GM19328 (cell line): ENCODE results near the gene GTF2H1.
"Not testable (repeated sequence)": the region's sequence is repeated elsewhere in the genome, so short reads cannot be mapped to it uniquely, and the experiment has no call there.

Source experiments
- ATAC-seq: cut with Tn5 transposase; IDR thresholded peaks from one replicate; pipeline ENCODE4 v1.9.1; 2021; ENCODE audit warnings: mild to moderate bottlenecking, moderate library complexity; ENCODE audit not compliant: unreplicated experiment

GTF2H1 gene

GRCh38 chr11:18317551-18317950 lies 4.8 kb upstream of the GTF2H1 start:
- no peak for ATAC-seq

- ATAC-seq: no peak
Observed at GRCh38 chr11:18319914-18320313, 2.5 kb upstream of the GTF2H1 start.

DNA sequence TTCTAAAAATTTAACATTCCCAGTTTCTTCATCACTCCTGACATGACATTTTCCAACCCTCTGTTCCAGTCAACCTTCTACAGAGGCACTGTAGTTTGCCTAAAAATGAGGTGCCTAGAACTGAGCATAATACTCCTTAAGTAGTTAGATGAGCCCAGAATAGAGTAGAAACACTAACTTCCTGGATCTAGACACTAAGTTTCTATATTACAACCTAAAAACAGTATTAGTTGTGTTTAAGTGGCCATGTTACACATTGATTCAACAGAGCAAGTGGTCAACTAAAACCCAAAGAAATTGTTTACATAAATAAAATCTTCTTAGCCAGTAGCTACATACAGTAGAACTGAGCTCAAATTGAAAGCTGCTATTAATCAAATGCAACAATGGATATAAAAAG lies 1.8 kb upstream of the GTF2H1 start:
- ATAC-seq: no peak

- ATAC-seq: peak; percentile 1
Observed at GRCh38 chr11:18321578-18321968, 794 bp upstream of the GTF2H1 start.

GRCh38 chr11:18322818-18323570 lies 627 bp downstream of the GTF2H1 start:
- ATAC-seq: no peak

- ATAC-seq: not testable (repeated sequence)
Observed at GRCh38 chr11:18323881-18324280, 1.5 kb downstream of the GTF2H1 start.

GRCh38 chr11:18324381-18324780 lies 2.0 kb downstream of the GTF2H1 start:
- ATAC-seq: no peak

- ATAC-seq: no peak
Observed at GRCh38 chr11:18329196-18329870, 7.0 kb downstream of the GTF2H1 start.

DNA sequence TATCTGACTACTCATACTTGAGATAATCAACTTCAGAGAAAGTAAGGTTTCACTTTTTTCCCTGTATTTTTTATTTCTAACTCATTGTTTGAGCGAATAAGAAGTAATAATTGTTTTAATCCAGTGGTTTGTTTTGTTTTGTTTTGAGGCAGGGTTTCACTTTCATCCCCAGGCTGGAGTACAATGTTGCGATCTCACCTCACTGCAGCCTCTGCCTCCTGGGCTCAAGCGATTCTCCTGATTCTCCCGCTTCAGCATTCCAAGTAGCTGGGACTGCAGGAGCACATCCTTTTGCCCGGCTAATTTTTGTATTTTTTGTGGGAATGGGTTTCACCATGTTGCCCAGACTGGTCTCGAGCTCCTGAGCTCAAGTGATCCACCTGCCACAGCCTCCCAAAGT lies 8.6 kb downstream of the GTF2H1 start:
- no peak for ATAC-seq

GRCh38 chr11:18332302-18332701 lies 9.9 kb downstream of the GTF2H1 start:
- no peak for ATAC-seq

DNA sequence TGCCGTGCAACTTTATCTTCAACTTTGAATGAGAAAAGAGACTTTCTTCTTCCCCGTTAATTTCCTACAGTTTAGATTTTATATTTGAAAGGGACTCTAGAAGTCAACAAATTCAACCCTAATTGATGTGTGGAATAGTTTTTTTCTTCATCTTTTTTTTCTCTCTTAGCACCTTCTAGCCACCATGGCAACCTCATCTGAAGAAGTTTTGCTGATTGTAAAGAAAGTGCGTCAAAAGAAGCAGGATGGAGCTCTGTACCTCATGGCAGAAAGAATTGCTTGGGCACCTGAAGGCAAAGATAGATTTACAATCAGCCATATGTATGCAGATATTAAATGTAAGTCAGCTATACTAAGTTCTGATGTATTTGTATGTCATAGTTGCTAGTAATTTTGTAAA lies 10.5 kb downstream of the GTF2H1 start:
- no peak for ATAC-seq

DNA sequence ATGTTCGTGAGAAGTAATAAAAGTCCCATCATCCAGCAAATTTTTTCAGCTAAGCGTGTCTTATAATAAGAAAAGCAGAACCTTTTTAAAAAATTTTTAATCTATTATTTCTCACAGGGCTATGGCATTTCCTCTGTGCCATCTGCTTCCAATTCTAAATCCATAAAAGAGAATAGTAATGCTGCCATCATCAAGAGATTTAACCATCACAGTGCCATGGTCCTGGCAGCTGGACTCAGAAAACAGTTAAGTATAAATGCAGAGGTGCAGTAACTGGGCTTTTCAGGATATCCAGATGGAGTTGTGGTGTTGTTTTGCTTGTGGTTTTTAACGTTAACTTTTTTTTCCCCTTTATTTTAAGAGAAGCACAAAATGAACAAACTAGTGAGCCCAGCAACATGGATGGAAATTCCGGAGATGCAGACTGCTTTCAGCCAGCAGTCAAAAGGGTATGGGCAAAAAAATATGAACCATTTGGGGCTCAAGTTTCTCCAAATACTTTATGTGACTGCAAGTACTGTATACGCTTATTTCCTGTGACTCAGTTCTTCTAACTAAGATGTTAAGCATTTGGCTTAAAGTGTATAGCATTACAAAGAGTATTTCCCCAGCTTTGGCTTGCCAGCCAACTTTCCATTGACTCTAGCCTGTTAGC lies 25.2 kb downstream of the GTF2H1 start:
- ATAC-seq: no peak

DNA sequence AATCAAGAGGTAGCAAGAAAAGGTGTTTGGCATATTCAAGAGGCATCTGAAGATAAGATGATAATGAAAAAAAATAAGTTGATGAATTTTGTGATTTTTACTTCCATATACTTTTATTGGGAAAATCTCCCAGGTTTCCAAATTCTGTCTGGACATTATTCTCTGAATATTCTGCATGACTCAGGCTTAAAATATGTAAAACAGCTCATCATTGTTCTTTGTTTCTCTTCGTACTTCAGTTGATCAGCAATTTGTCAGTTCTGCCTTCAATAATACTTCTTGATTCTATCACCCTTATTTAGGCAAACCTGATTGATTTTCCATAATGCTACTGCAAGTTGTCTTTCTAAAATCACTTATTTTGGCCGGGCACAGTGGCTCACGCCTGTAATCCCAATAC lies 30.2 kb downstream of the GTF2H1 start:
- no peak for ATAC-seq

DNA sequence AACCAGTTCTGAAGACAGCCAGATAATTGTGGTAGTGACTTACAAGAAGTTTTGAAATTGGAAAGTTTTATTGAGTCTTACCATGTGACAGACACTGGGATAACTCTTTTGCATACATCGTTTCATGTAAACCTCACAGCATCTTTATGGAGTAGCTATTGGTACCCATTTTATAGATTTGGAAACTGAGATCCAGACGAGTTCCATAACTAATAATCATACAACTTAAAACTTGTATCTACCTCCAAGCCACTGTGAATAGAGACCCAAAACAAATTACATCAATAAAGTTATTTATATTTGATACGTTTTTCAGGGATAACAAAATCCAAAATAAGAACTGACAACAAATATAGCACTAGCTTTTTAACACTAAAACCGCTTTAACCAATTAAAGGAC lies 36.3 kb downstream of the GTF2H1 start:
- ATAC-seq: no peak

- ATAC-seq: no peak
Observed at GRCh38 chr11:18361154-18361553, 38.8 kb downstream of the GTF2H1 start.

DNA sequence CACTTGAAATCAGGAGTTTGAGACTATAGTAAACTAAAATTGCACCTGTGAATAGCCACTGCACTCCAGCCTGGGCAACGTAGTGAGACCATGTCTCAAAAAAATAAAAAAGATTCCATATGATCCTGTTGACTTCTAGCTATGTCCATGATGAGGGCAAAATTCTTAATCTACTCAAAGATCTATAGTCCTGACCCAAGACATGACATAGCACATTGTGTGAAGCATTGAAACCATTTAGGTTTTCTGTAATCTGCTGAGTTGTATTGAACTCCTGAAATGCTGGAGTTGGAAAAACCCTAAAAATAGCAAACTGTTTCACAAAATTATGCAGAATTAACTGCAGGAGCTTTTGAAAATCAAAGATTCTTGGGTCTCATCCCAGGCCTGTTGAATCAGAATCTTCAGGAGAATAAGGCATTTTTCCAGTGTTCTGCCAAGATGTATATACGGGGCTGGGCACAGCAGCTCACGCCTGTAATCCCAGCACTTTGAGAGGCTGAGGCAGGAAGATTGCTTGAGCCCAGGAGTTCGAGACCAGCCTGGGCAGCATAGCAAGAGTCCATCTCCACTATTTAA lies 42.2 kb downstream of the GTF2H1 start:
- no peak for ATAC-seq

DNA sequence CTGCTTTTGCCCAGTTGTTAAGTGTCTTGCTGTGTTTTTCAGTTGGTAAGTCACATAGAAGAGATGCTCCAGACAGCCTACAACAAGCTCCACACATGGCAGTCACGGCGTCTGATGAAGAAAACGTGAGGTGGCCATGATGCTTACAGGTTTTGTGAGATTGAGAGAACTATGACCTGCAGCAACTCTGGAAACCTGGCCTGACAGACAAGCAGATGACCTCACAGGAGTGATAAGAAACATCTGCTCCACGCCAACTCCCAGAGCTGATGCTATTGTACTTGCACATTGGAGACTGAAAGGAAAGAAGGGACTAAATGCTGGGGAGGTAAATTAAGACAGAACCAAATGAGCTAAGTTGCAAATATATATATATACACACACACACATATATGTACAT lies 43.4 kb downstream of the GTF2H1 start:
- no peak for ATAC-seq

GRCh38 chr11:18366286-18366685 lies 43.9 kb downstream of the GTF2H1 start:
- no peak for ATAC-seq

GRCh38 chr11:18367431-18367830 lies 45.1 kb downstream of the GTF2H1 start:
- no peak for ATAC-seq

DNA sequence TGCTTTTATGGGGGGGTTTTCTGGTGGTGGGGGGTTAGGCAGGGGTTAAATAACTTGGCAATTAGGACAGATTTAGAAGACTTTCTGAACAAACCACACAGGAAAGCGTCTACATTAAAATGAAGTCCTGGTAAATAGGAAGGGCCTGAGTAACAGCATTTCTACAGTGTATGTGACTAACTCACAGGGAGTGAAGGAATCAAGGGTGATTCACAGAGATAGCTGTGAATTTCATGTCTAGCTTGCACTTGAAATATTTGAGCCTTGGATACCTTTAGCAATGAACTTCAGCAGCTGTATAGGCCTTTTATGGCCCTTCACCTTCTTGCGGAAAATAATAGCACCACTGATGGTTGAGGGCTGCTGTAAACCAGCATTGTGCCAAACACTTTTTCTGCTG lies 45.9 kb downstream of the GTF2H1 start:
- no peak for ATAC-seq

- no peak for ATAC-seq
Observed at GRCh38 chr11:18369398-18369797, 47.0 kb downstream of the GTF2H1 start.

DNA sequence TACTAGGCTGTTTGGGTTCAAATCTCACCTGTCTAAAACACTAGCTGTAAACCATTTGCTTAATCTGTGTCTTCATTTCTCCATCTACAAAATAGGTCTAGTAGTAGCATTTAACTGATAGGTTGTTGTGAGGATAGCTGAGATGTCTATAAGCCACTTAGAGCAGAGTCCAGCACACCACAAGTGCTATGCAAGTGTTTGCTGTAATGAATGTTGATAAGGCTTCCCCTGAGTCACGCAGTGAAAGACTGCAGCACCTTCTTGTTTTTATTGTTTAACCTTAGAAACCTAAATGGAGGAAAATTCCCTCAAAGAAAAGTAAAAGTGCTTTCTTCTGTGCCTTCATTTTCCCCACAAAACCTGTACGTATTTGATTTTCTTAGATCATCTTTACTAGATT lies 48.9 kb downstream of the GTF2H1 start:
- ATAC-seq: no peak
